ENCODE measurements around the gene MPG.

The MPG gene

GRCh38 chr16:79151-80054, 1.4 kb downstream of the MPG start:
- DNase-seq (ENCODE audit: low read depth, low spot score), result no peak
- H3K27ac ChIP-seq, result no peak overlapping the region

- no peak overlapping the region for H3K27ac ChIP-seq
- no peak for DNase-seq (ENCODE audit: low read depth, low spot score)
These were observed 5.1 kb downstream of the MPG start for GRCh38 chr16:83060-83603.

DNA sequence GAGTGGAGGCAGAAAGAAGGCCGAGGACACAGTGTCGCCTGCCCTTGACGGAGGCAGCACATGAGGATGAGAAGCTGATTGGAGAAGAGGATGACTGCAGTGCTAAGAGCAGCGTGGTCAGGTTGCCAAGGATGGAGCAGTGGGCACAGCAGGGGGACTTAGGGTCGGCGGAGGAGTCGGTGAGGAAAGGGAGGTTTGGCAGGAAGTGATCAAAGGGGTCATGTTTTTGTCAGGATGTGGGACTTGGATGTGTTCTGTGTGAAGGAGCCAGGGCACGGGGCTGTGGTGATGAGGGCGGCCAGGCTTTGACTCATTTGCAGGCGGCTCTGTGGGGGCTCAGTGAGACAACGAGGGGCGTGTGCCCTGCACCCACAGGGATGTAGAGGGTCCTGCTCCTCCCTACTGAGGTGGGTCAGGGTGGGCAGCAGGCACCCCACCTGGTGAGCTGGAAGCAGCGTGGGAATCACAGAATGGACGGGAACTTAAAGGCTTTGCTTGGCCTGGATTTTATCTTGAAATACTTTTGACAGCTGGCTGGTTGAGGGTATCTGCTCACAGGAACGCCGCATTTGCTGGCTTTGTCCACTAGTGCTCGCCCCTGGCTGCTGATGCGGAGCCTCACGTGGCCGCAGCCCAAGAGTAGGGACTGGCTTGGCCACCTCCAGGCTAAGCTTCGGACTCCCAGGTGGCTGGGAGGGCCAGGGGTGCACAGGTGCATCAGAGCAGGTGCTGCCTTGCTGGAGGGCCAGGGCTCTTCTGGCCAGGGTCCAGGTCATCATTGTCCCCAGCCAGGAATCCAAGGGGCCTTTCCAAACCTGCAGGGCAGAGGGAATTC, 6.0 kb downstream of the MPG start:
- DNase-seq (ENCODE audit: low read depth, low spot score), result no peak
- H3K27ac ChIP-seq, result peak overlapping the region; percentile 55

DNA sequence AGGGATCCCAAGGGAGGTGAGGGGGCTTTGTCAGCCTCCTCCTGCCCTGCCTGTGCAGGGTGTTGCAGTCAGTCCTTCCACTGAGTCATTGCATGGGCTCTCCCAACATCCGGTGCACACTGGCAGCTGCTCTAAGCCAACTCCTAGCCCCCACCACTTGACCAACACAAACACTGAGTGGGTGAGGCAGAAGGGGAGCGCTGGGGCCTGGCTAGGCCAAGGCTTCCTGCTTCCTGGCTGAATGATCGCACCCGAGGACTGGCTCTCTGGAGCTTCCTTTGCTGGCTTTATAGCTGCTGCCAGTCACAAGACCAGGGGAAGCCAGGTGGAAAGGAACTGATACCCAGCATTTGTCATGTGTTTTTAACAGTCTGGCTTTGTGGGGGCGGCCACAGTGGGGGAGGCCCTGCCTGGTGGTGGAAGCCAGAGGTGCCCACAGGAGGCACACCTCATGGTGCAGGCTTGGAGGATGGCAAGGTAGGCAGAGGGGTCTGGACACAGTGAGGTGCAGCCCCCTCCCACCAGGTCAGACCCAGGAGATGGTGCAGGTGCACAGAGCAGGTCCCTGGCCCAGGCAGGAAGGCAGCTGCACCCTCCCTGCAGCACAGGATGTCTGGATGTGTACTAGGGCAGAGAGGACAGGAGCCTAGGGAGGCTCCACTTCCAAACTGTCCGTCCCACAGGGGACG, 6.8 kb downstream of the MPG start:
- DNase-seq (ENCODE audit: low read depth, low spot score), result no peak
- peak overlapping the region; percentile 55 for H3K27ac ChIP-seq

GRCh38 chr16:85407-85782, 7.4 kb downstream of the MPG start:
- DNase-seq (ENCODE audit: low read depth, low spot score), result no peak
- H3K27ac ChIP-seq, result peak overlapping the region; percentile 55

DNA sequence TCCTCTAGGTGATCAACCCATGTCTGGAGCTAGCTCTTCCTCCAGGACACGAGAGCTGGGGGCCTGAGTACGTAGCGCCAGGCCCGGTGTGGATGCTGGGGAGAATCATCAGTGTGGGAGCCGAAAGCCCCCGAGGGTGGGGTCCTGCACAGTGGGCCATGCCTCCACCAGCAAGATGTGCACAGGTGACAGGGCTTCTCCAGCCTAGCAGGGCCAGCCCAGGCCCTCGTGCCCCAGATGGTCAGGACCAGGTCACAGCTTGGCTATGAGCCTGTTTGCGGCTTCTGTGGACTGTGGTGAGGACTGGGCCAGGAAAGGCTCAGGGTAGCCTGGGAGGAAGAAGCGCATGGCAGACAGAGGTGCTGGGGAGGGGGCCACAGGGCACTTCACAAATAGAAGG, 7.8 kb downstream of the MPG start:
- H3K27ac ChIP-seq, result peak overlapping the region; percentile 55
- DNase-seq (ENCODE audit: low read depth, low spot score), result no peak

DNA sequence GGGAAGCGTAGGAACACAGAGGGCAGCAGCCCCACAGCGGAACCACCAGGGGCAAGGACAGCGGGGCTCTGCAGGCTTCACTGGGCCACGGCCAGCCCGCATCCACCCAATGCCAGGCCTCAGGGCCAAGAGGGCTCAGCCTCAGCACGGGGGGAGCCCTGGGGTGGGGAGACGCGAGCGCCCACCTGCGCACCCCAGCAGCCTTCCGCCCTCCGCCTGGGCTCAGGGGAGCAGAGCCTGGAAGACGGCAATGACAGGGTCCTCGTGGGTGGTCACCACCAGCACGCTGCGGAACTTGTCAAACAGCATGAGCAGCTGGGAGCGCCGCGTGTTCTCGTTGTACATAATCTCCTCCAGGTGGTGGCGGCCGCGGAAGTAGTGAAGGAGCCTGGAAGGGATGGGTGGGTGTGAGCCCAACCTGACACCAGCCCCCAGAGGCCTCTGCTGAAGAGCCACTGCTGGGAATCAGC, 8.5 kb downstream of the MPG start:
- H3K27ac ChIP-seq, result no peak overlapping the region

DNA sequence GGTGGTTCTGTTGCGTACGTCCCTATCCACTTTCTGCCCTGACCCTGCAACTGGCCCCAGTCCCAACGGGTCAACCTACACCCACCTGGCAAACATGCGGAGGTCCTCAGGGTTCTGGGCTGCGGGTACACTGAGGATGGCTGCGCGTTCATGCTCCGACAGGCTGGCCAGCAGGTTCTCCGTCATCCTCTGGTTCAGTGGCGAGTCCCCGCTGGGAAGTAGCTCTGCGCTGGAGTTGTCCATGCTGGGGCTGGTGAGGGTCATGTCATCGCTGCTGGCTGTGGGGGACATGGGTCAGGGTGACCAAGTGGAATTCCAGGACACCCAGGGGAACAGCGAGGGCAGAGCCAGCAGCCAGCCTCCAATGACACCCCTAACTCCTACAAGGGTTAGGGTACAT, 10.6 kb downstream of the MPG start:
- no peak overlapping the region for H3K27ac ChIP-seq
- no peak for DNase-seq (ENCODE audit: low read depth, low spot score)

More for the DNA sequence above, 8.5 kb downstream of the MPG start:
- no peak for DNase-seq (ENCODE audit: low read depth, low spot score)

DNA sequence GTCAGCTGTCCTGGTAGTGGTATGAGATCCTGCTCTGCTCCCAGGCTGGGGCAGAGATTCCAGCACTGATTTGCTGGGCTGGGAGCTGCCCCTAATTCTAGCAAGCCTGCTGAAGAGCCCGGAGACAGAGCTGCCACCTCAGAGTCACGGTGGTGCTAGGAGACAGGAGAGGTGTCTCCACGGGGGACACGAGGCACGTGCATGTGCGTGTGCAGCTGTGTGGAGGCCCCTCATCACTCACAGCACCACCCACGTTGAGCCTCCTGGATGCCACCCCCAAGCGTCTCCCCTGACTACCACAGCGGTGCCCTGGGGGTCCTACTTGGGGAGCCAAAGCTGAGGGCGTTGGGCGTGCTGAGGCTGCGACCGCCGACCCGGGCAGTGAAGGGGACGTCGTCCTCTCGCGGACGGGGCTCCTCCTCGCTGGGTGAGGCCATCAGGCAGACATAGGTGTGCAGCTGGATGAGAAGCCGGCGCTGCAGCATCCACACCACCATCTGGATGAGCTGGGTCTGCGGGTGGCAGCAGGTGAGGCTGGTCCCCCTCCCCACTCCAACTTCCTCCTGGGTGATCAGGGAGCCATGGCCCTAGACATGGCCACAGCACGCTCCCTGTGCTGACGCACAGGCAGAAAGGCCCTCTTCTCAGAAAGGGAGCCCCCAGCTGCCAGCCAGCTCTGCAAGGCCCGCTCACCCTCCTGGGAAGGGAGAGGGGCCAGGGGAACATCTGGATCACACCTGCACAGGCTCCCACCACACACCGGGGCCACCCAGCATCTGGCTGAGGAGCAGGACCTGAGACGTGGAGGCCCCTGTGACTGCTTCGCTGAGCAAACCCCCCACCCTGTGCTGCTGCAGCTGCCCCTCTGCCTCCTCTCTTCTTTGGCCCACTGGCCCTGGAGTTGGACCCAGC, 11.6 kb downstream of the MPG start:
- H3K27ac ChIP-seq, result no peak overlapping the region
- no peak for DNase-seq (ENCODE audit: low read depth, low spot score)

- no peak overlapping the region for H3K27ac ChIP-seq
- DNase-seq (ENCODE audit: low read depth, low spot score), result no peak
These were observed 13.5 kb downstream of the MPG start for GRCh38 chr16:91484-91883.

DNA sequence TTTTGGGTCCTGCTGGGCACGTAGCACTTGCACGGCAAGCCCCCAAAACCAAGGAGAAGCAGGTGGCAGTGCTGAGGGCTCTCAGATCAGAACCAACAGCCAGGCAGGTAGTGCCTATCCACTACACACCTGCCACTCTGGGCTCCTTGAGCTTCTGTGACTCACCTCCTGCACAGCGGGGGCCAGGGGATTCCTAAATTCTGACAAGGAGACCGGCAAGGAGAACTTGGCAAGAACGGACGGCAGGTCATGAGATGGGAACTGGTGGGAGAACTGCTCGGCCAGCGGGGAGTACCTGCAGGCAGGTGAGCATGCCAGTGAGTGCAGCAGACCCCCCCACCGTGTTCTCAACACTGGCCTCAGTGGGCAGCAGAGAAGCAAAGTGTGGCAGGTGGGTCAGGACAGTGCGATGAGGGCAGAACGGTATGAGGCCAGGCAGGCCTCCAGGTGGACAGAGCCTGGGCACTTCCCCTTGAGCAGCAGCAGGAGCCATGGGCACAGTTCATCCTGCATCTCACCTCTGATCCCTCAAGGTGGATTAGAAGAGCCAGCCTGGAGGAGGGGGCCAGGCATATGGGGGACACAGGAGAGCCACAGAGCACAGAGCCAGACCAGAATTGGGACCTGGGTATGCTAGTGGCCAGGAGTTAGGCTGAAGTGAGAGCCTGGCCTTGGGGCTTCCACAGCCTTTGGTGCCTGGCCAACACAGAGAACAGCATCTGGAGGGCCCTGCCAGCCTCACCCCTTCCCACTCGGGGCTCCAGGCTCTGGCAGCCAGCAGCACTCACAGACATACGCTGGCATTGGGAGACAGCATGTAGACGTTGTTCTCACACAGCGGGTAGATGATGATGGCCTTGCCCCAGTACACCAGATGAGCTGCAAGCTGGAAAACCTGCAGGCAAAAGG, 14.7 kb downstream of the MPG start:
- no peak for DNase-seq (ENCODE audit: low read depth, low spot score)
- H3K27ac ChIP-seq, result no peak overlapping the region

GRCh38 chr16:94918-95265, 16.9 kb downstream of the MPG start:
- H3K27ac ChIP-seq, result no peak overlapping the region
- DNase-seq (ENCODE audit: low read depth, low spot score), result no peak

DNA sequence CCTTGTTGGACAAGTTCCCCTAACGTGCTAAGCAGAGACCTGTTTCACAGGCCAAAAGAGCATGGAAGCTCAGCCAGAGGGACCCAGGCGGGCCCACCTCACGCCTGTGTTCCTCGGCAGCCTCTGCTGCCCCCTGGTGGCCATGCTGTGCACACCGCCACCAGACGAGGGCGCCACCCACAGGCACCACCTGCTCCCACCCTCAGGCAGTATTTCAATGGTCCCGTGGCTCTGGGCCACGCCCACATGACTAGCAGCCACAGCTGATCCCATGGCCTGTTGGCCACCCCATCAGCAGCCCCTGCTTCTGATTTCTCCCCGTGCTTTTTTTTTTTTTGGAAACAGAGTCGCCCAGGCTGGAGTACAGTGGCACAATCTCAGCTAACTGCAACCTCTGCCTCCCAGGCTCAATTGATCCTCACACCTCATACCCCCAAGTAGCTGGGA, 18.9 kb downstream of the MPG start:
- DNase-seq (ENCODE audit: low read depth, low spot score), result no peak
- no peak overlapping the region for H3K27ac ChIP-seq

- no peak overlapping the region for H3K27ac ChIP-seq
- no peak for DNase-seq (ENCODE audit: low read depth, low spot score)
These were observed 19.8 kb downstream of the MPG start for GRCh38 chr16:97822-98221.

GRCh38 chr16:100989-101388, 23.0 kb downstream of the MPG start:
- DNase-seq (ENCODE audit: low read depth, low spot score), result no peak
- H3K27ac ChIP-seq, result no peak overlapping the region

GRCh38 chr16:101586-101985, 23.6 kb downstream of the MPG start:
- no peak overlapping the region for H3K27ac ChIP-seq
- DNase-seq (ENCODE audit: low read depth, low spot score), result no peak

DNA sequence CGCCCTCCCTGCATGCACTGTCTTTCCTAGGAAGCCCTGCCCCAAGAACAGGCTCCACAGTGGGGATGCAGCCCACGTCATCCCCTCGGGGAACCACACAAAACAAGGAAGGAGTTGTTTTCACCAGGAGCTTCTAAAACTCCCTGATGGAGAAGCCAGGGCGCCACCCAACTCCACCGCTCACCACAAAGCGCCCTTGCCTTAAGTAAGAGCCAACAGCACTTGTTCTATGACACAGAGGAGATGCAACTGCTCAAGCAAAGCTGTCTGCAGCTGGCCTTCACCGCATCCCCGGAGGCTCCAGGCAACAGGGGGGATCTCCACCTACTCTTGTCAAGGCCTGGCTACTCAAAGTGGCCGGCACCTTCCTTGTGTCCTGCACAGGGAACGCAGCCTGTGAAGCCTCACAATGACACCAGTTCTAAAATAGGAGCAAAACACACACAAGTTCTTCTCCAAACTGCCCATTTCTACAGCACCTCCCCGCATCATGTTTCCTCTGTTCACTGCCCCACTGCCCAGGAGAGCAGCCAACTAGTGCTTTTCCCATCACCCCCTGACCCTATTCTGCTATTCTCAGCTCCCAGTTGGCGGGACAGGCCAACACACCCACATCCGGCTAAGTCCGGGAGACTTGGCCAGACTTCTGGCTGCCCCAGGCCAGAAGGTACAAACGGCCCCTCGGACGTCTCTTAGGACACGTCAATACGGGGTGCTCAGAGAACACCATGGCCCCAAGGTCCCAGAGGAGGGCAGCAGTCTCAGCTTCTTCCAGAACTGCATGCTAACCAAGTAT, 24.2 kb downstream of the MPG start:
- H3K27ac ChIP-seq, result no peak overlapping the region

DNA sequence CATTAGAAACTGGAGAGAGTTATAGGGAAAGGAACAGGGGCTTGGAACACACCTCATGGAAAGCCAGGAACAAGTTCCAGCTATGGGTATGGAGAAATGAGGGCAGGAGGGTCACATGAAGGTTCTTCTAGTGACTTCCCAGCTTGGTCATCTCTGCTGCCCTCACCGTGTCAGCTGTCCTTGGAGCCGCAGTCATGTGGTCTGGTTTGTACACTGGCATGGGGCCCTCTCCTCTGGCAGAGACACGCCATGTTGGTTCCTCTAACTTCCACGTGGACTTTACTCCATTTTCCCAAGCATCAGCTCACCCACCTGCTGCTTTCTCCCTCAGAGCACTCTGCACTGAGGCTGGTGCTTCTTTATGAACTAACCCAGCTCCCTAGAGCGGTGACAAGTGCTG, 26.3 kb downstream of the MPG start:
- no peak for DNase-seq (ENCODE audit: low read depth, low spot score)
- H3K27ac ChIP-seq, result no peak overlapping the region

More for the DNA sequence above, 24.2 kb downstream of the MPG start:
- no peak for DNase-seq (ENCODE audit: low read depth, low spot score)
